ENCODE measurements around the gene UNC13B. TPM values are rescaled to one million over a fixed set of nuclear protein-coding genes. Genes with fewer than 3 reads are reported as not detected.

UNC13B gene
- total and polyA plus RNA-seq, 2 of the 8 experiments (the other 6 are each of a cell fraction or from before 2014, with no cell fraction given) = 23.1 to 51.7 TPM

GRCh38 chr9:35157836-35158235 is 4.0 kb upstream of the UNC13B start (continued):
- TF ChIP-seq, protein P1, sequence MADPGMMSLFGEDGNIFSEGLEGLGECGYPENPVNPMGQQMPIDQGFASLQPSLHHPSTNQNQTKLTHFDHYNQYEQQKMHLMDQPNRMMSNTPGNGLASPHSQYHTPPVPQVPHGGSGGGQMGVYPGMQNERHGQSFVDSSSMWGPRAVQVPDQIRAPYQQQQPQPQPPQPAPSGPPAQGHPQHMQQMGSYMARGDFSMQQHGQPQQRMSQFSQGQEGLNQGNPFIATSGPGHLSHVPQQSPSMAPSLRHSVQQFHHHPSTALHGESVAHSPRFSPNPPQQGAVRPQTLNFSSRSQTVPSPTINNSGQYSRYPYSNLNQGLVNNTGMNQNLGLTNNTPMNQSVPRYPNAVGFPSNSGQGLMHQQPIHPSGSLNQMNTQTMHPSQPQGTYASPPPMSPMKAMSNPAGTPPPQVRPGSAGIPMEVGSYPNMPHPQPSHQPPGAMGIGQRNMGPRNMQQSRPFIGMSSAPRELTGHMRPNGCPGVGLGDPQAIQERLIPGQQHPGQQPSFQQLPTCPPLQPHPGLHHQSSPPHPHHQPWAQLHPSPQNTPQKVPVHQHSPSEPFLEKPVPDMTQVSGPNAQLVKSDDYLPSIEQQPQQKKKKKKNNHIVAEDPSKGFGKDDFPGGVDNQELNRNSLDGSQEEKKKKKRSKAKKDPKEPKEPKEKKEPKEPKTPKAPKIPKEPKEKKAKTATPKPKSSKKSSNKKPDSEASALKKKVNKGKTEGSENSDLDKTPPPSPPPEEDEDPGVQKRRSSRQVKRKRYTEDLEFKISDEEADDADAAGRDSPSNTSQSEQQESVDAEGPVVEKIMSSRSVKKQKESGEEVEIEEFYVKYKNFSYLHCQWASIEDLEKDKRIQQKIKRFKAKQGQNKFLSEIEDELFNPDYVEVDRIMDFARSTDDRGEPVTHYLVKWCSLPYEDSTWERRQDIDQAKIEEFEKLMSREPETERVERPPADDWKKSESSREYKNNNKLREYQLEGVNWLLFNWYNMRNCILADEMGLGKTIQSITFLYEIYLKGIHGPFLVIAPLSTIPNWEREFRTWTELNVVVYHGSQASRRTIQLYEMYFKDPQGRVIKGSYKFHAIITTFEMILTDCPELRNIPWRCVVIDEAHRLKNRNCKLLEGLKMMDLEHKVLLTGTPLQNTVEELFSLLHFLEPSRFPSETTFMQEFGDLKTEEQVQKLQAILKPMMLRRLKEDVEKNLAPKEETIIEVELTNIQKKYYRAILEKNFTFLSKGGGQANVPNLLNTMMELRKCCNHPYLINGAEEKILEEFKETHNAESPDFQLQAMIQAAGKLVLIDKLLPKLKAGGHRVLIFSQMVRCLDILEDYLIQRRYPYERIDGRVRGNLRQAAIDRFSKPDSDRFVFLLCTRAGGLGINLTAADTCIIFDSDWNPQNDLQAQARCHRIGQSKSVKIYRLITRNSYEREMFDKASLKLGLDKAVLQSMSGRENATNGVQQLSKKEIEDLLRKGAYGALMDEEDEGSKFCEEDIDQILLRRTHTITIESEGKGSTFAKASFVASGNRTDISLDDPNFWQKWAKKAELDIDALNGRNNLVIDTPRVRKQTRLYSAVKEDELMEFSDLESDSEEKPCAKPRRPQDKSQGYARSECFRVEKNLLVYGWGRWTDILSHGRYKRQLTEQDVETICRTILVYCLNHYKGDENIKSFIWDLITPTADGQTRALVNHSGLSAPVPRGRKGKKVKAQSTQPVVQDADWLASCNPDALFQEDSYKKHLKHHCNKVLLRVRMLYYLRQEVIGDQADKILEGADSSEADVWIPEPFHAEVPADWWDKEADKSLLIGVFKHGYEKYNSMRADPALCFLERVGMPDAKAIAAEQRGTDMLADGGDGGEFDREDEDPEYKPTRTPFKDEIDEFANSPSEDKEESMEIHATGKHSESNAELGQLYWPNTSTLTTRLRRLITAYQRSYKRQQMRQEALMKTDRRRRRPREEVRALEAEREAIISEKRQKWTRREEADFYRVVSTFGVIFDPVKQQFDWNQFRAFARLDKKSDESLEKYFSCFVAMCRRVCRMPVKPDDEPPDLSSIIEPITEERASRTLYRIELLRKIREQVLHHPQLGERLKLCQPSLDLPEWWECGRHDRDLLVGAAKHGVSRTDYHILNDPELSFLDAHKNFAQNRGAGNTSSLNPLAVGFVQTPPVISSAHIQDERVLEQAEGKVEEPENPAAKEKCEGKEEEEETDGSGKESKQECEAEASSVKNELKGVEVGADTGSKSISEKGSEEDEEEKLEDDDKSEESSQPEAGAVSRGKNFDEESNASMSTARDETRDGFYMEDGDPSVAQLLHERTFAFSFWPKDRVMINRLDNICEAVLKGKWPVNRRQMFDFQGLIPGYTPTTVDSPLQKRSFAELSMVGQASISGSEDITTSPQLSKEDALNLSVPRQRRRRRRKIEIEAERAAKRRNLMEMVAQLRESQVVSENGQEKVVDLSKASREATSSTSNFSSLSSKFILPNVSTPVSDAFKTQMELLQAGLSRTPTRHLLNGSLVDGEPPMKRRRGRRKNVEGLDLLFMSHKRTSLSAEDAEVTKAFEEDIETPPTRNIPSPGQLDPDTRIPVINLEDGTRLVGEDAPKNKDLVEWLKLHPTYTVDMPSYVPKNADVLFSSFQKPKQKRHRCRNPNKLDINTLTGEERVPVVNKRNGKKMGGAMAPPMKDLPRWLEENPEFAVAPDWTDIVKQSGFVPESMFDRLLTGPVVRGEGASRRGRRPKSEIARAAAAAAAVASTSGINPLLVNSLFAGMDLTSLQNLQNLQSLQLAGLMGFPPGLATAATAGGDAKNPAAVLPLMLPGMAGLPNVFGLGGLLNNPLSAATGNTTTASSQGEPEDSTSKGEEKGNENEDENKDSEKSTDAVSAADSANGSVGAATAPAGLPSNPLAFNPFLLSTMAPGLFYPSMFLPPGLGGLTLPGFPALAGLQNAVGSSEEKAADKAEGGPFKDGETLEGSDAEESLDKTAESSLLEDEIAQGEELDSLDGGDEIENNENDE (IDR thresholded peaks at IDR 0.05; ENCODE audit: insufficient replicate concordance, low read length) = peak; percentile 71
- peak; percentile 80 for TF ChIP-seq SP1 (IDR thresholded peaks at IDR 0.05; ENCODE audit: low read depth, low read length)
- peak; percentile 59 for TF ChIP-seq NANOG (IDR thresholded peaks at IDR 0.05; ENCODE audit: insufficient read depth, low read depth, low read length, poor library complexity, severe bottlenecking)
- TF ChIP-seq ASH2L (IDR thresholded peaks at IDR 0.05; ENCODE audit: low read length) = peak; percentile 54
- peak in 1 of 2 experiments; percentile 59; a peak in 1 of 4 replicates for TF ChIP-seq HDAC2 (IDR thresholded peaks at IDR 0.05; ENCODE audit: borderline replicate concordance in 1 of 2, low read depth in 2 of 2, low read length in 2 of 2)
- TF ChIP-seq KDM1A (IDR thresholded peaks at IDR 0.05; ENCODE audit: borderline replicate concordance, low read length) = 0 out of 2 replicates have a peak, but pooled peaks have one; percentile 35
